ENCODE data around the gene SLC23A2. TPM values are rescaled to one million over a fixed set of nuclear protein-coding genes. Genes with fewer than 3 reads are reported as not detected.

Gene SLC23A2
- total RNA-seq, 8 experiments from 2014 or later = 7.4 to 35.3 (median 15.4) TPM

- 40 to 89% (median 80%) methylated on average over 1 to 2 of the region's 4 CpGs; no CpG with 5 or more reads in 7 of the 10 experiments for WGBS, 10 experiments
- peaks cover 0 to 2% of the 10 kb centered on the region in 2 donors for H3K4me1 ChIP-seq (replicated peaks in 1 of 2)
- ATAC-seq (replicated peaks in 6 of 8) = no peak
- H3K27ac ChIP-seq = no peak overlapping the region
- in situ Hi-C loops (cut with MboI; ENCODE audit: low pct_unique_long_range_greater_than_20kb in 2 of 9, low sequenced_read_pairs in 9 of 9, unreplicated experiment in 9 of 9) = no loop called here
- H3K4me3 ChIP-seq = no peak overlapping the region
These were observed 134.3 kb downstream of the SLC23A2 start for GRCh38 chr20:4867051-4867450.

GRCh38 chr20:4866429-4866828, 134.9 kb downstream of the SLC23A2 start:
- Histone ChIP-seq H3K4me3 (no peak overlapping the region), H3K27ac (no peak overlapping the region), H3K4me1 (replicated peaks in 1 of 2) (peaks cover 0 to 2% of the 10 kb centered on the region in 2 donors)
- in situ Hi-C loops (cut with MboI; ENCODE audit: low pct_unique_long_range_greater_than_20kb in 2 of 9, low sequenced_read_pairs in 9 of 9, unreplicated experiment in 9 of 9) = no loop called here
- 80 to 100% (median 100%) methylated on average over 1 to 2 of the region's 2 CpGs; no CpG with 5 or more reads in 4 of the 10 experiments for WGBS, 10 experiments
- ATAC-seq (replicated peaks in 6 of 8) = no peak

- Histone ChIP-seq H3K4me3 (no peak overlapping the region), H3K27ac (no peak overlapping the region), H3K4me1 (replicated peaks in 1 of 2) (peaks cover 0 to 2% of the 10 kb centered on the region in 2 donors)
- WGBS, 10 experiments = 45 to 100% (median 57%) methylated on average over 1 to 3 of the region's 4 CpGs; no CpG with 5 or more reads in 3 of the 10 experiments
- in situ Hi-C loops (cut with MboI; ENCODE audit: low pct_unique_long_range_greater_than_20kb in 2 of 9, low sequenced_read_pairs in 9 of 9, unreplicated experiment in 9 of 9) = no loop called here
- ATAC-seq (replicated peaks in 6 of 8) = peak in 3 of 8 experiments; percentile 50 to 95 (median 72)
These were observed 137.0 kb downstream of the SLC23A2 start for GRCh38 chr20:4864311-4864752.

GRCh38 chr20:4862661-4863060, 138.6 kb downstream of the SLC23A2 start:
- peaks cover 0 to 2% of the 10 kb centered on the region in 2 donors for H3K4me1 ChIP-seq (replicated peaks in 1 of 2)
- in situ Hi-C loops (cut with MboI; ENCODE audit: low pct_unique_long_range_greater_than_20kb in 2 of 9, low sequenced_read_pairs in 9 of 9, unreplicated experiment in 9 of 9) = no loop called here
- H3K27ac ChIP-seq = no peak overlapping the region
- WGBS, 10 experiments = 87 to 100% (median 99%) methylated on average over 1 to 11 of the region's 14 CpGs; no CpG with 5 or more reads in 2 of the 10 experiments
- ATAC-seq (replicated peaks in 6 of 8) = no peak
- no peak overlapping the region for H3K4me3 ChIP-seq

GRCh38 chr20:4861961-4862360, 139.3 kb downstream of the SLC23A2 start:
- Histone ChIP-seq H3K4me3 (no peak overlapping the region), H3K27ac (no peak overlapping the region), H3K4me1 (replicated peaks in 1 of 2) (peaks cover 0 to 2% of the 10 kb centered on the region in 2 donors)
- in situ Hi-C loops (cut with MboI; ENCODE audit: low pct_unique_long_range_greater_than_20kb in 2 of 9, low sequenced_read_pairs in 9 of 9, unreplicated experiment in 9 of 9) = no loop called here
- WGBS, 10 experiments = 92 to 100% (median 99%) methylated on average over 1 to 11 of the region's 11 CpGs; no CpG with 5 or more reads in 4 of the 10 experiments
- ATAC-seq (replicated peaks in 6 of 8) = no peak

GRCh38 chr20:4858000-4858399, 143.3 kb downstream of the SLC23A2 start:
- Histone ChIP-seq H3K27ac (no peak overlapping the region), H3K4me1 (replicated peaks in 1 of 2) (no peaks in the 10 kb centered on the region), H3K4me3 (no peak overlapping the region)
- in situ Hi-C loops (cut with MboI; ENCODE audit: low pct_unique_long_range_greater_than_20kb in 2 of 9, low sequenced_read_pairs in 9 of 9, unreplicated experiment in 9 of 9) = no loop called here
- 60 to 100% (median 96%) methylated on average over 1 to 3 of the region's 3 CpGs; no CpG with 5 or more reads in 6 of the 10 experiments for WGBS, 10 experiments
- ATAC-seq (replicated peaks in 6 of 8) = no peak

- in situ Hi-C loops (cut with MboI; ENCODE audit: low pct_unique_long_range_greater_than_20kb in 2 of 9, low sequenced_read_pairs in 9 of 9, unreplicated experiment in 9 of 9) = no loop called here
- Histone ChIP-seq H3K4me1 (replicated peaks in 1 of 2) (no peaks in the 10 kb centered on the region), H3K27ac (no peak overlapping the region), H3K4me3 (no peak overlapping the region)
- no peak for ATAC-seq (replicated peaks in 6 of 8)
- 89 to 100% (median 97%) methylated on average over 1 to 16 of the region's 19 CpGs; no CpG with 5 or more reads in 2 of the 10 experiments for WGBS, 10 experiments
These were observed 145.1 kb downstream of the SLC23A2 start for GRCh38 chr20:4856022-4856755.

GRCh38 chr20:4855555-4855954, 145.8 kb downstream of the SLC23A2 start:
- in situ Hi-C loops (cut with MboI; ENCODE audit: low pct_unique_long_range_greater_than_20kb in 2 of 9, low sequenced_read_pairs in 9 of 9, unreplicated experiment in 9 of 9) = no loop called here
- Histone ChIP-seq H3K4me3 (no peak overlapping the region), H3K4me1 (replicated peaks in 1 of 2) (no peaks in the 10 kb centered on the region), H3K27ac (no peak overlapping the region)
- no peak for ATAC-seq (replicated peaks in 6 of 8)
- WGBS, 10 experiments = 42 to 100% (median 96%) methylated on average over 2 to 11 of the region's 14 CpGs; no CpG with 5 or more reads in 3 of the 10 experiments

GRCh38 chr20:4855097-4855496, 146.2 kb downstream of the SLC23A2 start:
- in situ Hi-C loops (cut with MboI; ENCODE audit: low pct_unique_long_range_greater_than_20kb in 2 of 9, low sequenced_read_pairs in 9 of 9, unreplicated experiment in 9 of 9) = no loop called here
- 80 to 96% (median 92%) methylated on average over 1 to 8 of the region's 12 CpGs; no CpG with 5 or more reads in 5 of the 10 experiments for WGBS, 10 experiments
- Histone ChIP-seq H3K27ac (no peak overlapping the region), H3K4me3 (no peak overlapping the region), H3K4me1 (replicated peaks in 1 of 2) (no peaks in the 10 kb centered on the region)
- no peak for ATAC-seq (replicated peaks in 6 of 8)

GRCh38 chr20:4854561-4854901, 146.8 kb downstream of the SLC23A2 start:
- ATAC-seq (replicated peaks in 6 of 8) = no peak
- Histone ChIP-seq H3K4me1 (replicated peaks in 1 of 2) (no peaks in the 10 kb centered on the region), H3K4me3 (no peak overlapping the region), H3K27ac (no peak overlapping the region)
- in situ Hi-C loops (cut with MboI; ENCODE audit: low pct_unique_long_range_greater_than_20kb in 2 of 9, low sequenced_read_pairs in 9 of 9, unreplicated experiment in 9 of 9) = no loop called here
- 60 to 100% (median 95%) methylated on average over 1 to 4 of the region's 4 CpGs; no CpG with 5 or more reads in 6 of the 10 experiments for WGBS, 10 experiments

GRCh38 chr20:4853757-4854560, 147.4 kb downstream of the SLC23A2 start:
- Histone ChIP-seq H3K4me3 (no peak overlapping the region), H3K4me1 (replicated peaks in 1 of 2) (no peaks in the 10 kb centered on the region), H3K27ac (no peak overlapping the region)
- 54 to 100% (median 87%) methylated on average over 1 to 7 of the region's 9 CpGs; no CpG with 5 or more reads in 3 of the 10 experiments for WGBS, 10 experiments
- in situ Hi-C loops (cut with MboI; ENCODE audit: low pct_unique_long_range_greater_than_20kb in 2 of 9, low sequenced_read_pairs in 9 of 9, unreplicated experiment in 9 of 9) = no loop called here
- no peak for ATAC-seq (replicated peaks in 6 of 8)

GRCh38 chr20:4853004-4853403, 148.3 kb downstream of the SLC23A2 start:
- in situ Hi-C loops (cut with MboI; ENCODE audit: low pct_unique_long_range_greater_than_20kb in 2 of 9, low sequenced_read_pairs in 9 of 9, unreplicated experiment in 9 of 9) = no loop called here
- no peaks in the 10 kb centered on the region for H3K4me1 ChIP-seq (replicated peaks in 1 of 2)
- no peak overlapping the region for H3K27ac ChIP-seq
- 20 to 100% (median 98%) methylated on average over 1 to 6 of the region's 15 CpGs; no CpG with 5 or more reads in 3 of the 10 experiments for WGBS, 10 experiments
- ATAC-seq (replicated peaks in 6 of 8) = no peak
- no peak overlapping the region for H3K4me3 ChIP-seq

GRCh38 chr20:4850960-4851359, 150.3 kb downstream of the SLC23A2 start:
- H3K4me3 ChIP-seq = no peak overlapping the region
- WGBS, 10 experiments = 90 to 100% (median 96%) methylated on average over 1 to 5 of the region's 5 CpGs; no CpG with 5 or more reads in 4 of the 10 experiments
- in situ Hi-C loops (cut with MboI; ENCODE audit: low pct_unique_long_range_greater_than_20kb in 2 of 9, low sequenced_read_pairs in 9 of 9, unreplicated experiment in 9 of 9) = no loop called here
- no peak for ATAC-seq (replicated peaks in 6 of 8)
- H3K4me1 ChIP-seq (replicated peaks in 1 of 2) = no peaks in the 10 kb centered on the region
- H3K27ac ChIP-seq = no peak overlapping the region
